WERI-Rb-1 (cell line): ENCODE measurements around the gene SCGB1C2.

ENCODE experiments used
- DNase-seq: peaks from one replicate; pipeline ENCODE4 v3.0.0-alpha.2; 2020
- H3K27ac ChIP-seq: fragments of 250-450 bp; sonication (Bioruptor Pico); 2 replicates; pipeline ENCODE4 v1.5.1; 2020; ENCODE audit warnings: mild to moderate bottlenecking, moderate library complexity
- H3K27me3 ChIP-seq: fragments of 250-450 bp; sonication (Bioruptor Pico); 2 replicates; pipeline ENCODE4 v1.5.1; 2021; ENCODE audit warnings: mild to moderate bottlenecking, low read depth, moderate library complexity; ENCODE audit not compliant: insufficient read depth, severe bottlenecking
- H3K36me3 ChIP-seq: fragments of 250-450 bp; sonication (Bioruptor Pico); 2 replicates; pipeline ENCODE4 v1.5.1; 2020; ENCODE audit warnings: mild to moderate bottlenecking, moderate library complexity
- H3K4me3 ChIP-seq: 2 replicates; pipeline ENCODE4 v1.5.1; 2011; ENCODE audit warnings: low read depth, mild to moderate bottlenecking, control low read depth, low read length
- H3K9me3 ChIP-seq: fragments of 250-450 bp; sonication (Bioruptor Pico); 2 replicates; pipeline ENCODE4 v1.5.1; 2021; ENCODE audit warnings: mild to moderate bottlenecking, moderate library complexity; ENCODE audit not compliant: severe bottlenecking
- TF ChIP-seq, protein P1 (sequence below): IDR thresholded peaks from 2 replicates; pipeline ENCODE4 v1.5.1; 2011; ENCODE audit warnings: low read depth, mild to moderate bottlenecking, control low read depth, inconsistent platforms, low read length

SCGB1C2 gene

DNA sequence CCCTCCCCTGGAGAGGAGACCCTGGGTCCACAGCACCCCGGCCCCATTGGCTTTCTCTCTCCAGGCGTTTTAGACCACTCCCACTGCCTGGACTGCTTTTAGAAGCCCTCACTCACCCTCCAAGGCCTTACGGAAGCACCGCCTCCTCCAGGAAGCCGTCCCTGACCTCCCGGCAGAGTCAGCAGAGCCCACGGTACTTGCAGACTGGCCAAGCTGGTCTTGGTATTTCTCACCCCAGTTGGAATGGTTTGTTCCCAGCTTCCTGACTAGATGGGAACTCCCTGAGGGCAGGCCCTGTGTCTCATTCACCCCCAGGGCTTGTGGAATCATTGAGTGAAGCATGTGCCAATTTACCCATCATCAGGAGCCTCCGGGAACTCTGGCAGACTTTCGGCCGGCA, 9.2 kb downstream of the SCGB1C2 start:
- TF ChIP-seq, protein P1, sequence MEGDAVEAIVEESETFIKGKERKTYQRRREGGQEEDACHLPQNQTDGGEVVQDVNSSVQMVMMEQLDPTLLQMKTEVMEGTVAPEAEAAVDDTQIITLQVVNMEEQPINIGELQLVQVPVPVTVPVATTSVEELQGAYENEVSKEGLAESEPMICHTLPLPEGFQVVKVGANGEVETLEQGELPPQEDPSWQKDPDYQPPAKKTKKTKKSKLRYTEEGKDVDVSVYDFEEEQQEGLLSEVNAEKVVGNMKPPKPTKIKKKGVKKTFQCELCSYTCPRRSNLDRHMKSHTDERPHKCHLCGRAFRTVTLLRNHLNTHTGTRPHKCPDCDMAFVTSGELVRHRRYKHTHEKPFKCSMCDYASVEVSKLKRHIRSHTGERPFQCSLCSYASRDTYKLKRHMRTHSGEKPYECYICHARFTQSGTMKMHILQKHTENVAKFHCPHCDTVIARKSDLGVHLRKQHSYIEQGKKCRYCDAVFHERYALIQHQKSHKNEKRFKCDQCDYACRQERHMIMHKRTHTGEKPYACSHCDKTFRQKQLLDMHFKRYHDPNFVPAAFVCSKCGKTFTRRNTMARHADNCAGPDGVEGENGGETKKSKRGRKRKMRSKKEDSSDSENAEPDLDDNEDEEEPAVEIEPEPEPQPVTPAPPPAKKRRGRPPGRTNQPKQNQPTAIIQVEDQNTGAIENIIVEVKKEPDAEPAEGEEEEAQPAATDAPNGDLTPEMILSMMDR: no peak
- Histone ChIP-seq H3K27ac (no peak overlapping the region), H3K4me3 (no peak overlapping the region), H3K36me3 (peaks cover 46% of the 10 kb centered on the region), H3K27me3 (peaks cover 4% of the 10 kb centered on the region), H3K9me3 (no peaks in the 10 kb centered on the region)
- no peak for DNase-seq

DNA sequence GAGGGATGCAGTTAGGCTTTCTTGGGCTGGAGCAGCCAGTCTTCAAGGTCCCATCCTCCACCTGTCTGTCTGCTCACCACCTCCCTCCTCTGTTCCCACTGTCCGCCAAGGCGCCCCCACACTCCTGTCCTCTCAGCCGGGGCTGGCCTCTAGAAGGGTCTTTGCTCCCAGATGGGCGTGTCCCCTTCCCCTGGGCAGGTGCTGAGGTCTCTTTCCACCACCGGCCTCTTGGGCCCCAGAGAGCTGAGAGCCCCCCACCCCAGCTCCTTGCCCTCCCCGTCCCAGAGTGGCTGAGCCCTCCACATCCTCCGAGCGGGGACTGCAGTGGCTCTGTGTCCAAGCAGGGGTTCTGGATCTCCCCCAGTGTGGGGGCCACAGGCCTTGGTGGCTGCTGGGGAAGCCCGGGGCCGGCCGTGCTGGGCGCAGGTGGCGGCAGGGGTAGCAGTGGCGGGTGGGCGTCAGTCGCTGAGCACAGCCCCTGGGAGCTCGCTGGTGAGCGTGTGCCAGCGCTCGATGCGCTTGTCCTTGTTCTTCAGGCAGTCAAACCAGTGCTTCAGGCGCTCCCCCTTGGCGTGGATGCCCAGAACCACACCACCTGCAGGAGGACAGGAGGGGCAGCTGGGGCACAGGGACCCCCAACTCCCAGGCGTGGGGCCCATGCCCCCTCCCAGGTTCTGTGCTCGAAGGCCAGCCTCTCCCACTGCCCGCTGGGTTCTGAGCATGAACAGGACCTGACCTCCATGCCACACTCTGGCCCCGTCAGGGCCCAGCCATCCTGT, 9.8 kb downstream of the SCGB1C2 start:
- Histone ChIP-seq H3K9me3 (no peaks in the 10 kb centered on the region), H3K27me3 (peaks cover 4% of the 10 kb centered on the region), H3K36me3 (peaks cover 53% of the 10 kb centered on the region), H3K4me3 (no peak overlapping the region), H3K27ac (no peak overlapping the region)
- DNase-seq: peak; percentile 5
- TF ChIP-seq, protein P1: no peak

- TF ChIP-seq, protein P1: no peak
- DNase-seq: peak; percentile 4
- no peaks in the 10 kb centered on the region for H3K9me3 ChIP-seq
- H3K27ac ChIP-seq: no peak overlapping the region
- H3K4me3 ChIP-seq: no peak overlapping the region
- peaks cover 4% of the 10 kb centered on the region for H3K27me3 ChIP-seq
- H3K36me3 ChIP-seq: peaks cover 62% of the 10 kb centered on the region
These were observed 10.7 kb downstream of the SCGB1C2 start for GRCh38 chr17:147796-148740.

DNA sequence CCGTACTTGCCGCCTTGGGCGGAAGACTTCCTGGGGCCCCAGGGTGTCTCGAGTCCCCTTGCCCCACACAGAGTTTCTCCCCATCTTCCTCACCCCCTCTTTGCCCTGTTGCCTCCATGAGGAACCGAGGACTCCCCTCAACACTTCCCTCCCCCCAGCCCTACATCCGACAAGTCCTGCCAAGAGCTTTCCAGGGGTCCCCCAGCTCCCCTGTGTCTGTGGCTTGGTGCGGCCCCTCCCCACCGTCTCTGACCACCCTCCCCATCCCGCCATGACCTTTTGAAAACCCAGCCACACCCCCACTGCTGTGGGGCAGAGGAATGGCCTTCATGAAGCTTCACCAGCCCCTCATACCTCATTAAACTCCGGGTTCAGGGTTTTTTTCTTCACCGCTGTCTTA, 11.4 kb downstream of the SCGB1C2 start:
- H3K27ac ChIP-seq: no peak overlapping the region
- peaks cover 68% of the 10 kb centered on the region for H3K36me3 ChIP-seq
- DNase-seq: peak; percentile 3
- no peaks in the 10 kb centered on the region for H3K9me3 ChIP-seq
- TF ChIP-seq, protein P1: no peak
- no peaks in the 10 kb centered on the region for H3K27me3 ChIP-seq
- H3K4me3 ChIP-seq: no peak overlapping the region

GRCh38 chr17:149231-149630, 11.9 kb downstream of the SCGB1C2 start:
- Histone ChIP-seq H3K4me3 (no peak overlapping the region), H3K9me3 (no peaks in the 10 kb centered on the region), H3K27ac (no peak overlapping the region), H3K27me3 (no peaks in the 10 kb centered on the region), H3K36me3 (peaks cover 70% of the 10 kb centered on the region)
- TF ChIP-seq, protein P1: peak; percentile 26; the same call in 1 of the 2 replicates
- peak; percentile 4 for DNase-seq
